AG04449 (cell line): ENCODE data around the gene FCHSD2.

ENCODE experiments used
- CTCF ChIA-PET: fragments of 350-600 bp; formaldehyde crosslinking; extraction: SDS; loops from one replicate; lab custom pipeline; 2021; ENCODE audit warnings: antibody characterized with exemption; lab: Yijun Ruan, JAX
- POLR2A ChIA-PET: fragments of 400-600, 350-600 bp; formaldehyde crosslinking; extraction: SDS; loops from one replicate; lab custom pipeline; 2020; ENCODE audit warnings: antibody characterized with exemption, inconsistent platforms; lab: Yijun Ruan, JAX
- DNase-seq: peaks from one replicate; pipeline ENCODE4 v3.0.0-alpha.2; 2010; ENCODE audit warnings: low read depth, low spot score
- H3K4me3 ChIP-seq: 2 replicates; pipeline ENCODE4 v1.5.1; 2011; ENCODE audit warnings: low read depth, mild to moderate bottlenecking, control low read depth, low read length
- TF ChIP-seq, protein P1 (sequence below): IDR thresholded peaks from one replicate; pipeline ENCODE4 v1.5.1; 2011; ENCODE audit warnings: mild to moderate bottlenecking, moderate library complexity, low read length, control low read depth, inconsistent platforms; ENCODE audit not compliant: insufficient read depth; ENCODE audit errors: missing control alignments

Gene FCHSD2

DNA sequence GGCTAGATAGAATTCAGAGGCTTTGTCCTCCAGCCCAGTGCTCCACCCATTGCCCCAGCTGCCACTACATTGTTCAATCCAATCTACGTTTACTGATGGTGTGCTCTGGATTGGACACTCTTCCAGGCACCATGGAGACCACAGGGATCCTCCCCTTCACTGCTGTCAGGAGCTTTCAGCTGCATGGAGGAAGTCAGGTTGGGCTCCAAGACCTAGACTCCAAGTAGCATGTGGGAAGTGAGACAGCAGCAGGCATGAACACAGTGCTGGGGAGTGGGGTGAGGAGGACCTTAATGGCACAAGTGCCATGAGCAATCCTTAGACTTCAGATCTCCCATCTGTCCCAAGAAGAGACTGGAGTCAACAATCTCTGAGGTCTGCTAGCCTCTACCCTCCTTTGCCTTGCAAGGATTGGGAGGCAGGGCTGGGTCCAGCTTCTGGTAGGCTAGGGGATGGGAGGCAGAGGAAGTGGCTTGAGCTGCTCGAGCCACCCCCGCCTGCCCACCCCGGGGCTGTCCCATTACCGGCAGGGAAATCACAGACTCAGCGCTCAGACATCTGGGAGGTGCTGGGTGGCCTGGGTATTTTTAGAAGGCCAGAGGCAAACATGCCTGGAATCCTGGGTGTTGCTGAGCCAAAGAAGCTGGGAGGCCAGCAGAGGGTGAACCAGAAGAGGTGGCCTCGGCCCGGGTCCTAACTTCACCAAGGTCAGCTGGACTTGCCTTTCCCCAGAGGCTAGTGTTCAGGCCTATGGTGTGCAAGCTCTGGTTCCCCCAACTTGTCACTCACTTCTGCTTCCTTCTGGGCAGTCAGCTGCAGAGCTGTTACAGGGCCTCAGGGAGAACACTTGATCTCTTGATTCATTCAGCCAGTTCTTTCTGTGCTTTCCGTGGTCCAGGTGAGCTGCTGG is 15.2 kb upstream of the FCHSD2 start:
- TF ChIP-seq, protein P1, sequence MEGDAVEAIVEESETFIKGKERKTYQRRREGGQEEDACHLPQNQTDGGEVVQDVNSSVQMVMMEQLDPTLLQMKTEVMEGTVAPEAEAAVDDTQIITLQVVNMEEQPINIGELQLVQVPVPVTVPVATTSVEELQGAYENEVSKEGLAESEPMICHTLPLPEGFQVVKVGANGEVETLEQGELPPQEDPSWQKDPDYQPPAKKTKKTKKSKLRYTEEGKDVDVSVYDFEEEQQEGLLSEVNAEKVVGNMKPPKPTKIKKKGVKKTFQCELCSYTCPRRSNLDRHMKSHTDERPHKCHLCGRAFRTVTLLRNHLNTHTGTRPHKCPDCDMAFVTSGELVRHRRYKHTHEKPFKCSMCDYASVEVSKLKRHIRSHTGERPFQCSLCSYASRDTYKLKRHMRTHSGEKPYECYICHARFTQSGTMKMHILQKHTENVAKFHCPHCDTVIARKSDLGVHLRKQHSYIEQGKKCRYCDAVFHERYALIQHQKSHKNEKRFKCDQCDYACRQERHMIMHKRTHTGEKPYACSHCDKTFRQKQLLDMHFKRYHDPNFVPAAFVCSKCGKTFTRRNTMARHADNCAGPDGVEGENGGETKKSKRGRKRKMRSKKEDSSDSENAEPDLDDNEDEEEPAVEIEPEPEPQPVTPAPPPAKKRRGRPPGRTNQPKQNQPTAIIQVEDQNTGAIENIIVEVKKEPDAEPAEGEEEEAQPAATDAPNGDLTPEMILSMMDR, result no peak
- DNase-seq, result peak; percentile 65
- H3K4me3 ChIP-seq, result peak overlapping the region; percentile 12; the same call in 1 of the 2 replicates
- ChIA-PET CTCF (interaction anchor here (0.9 to 10.8 kb wide), 14 partner anchors 9 to 432 kb away, joined by 3 to 95 read pairs (median 4); partner anchors contain the start of gene FCHSD2), POLR2A (interaction anchor here (0.7 to 3.8 kb wide), 11 partner anchors 11 to 344 kb away, joined by 3 to 31 read pairs (median 3); partner anchors contain the start of gene FCHSD2)

DNA sequence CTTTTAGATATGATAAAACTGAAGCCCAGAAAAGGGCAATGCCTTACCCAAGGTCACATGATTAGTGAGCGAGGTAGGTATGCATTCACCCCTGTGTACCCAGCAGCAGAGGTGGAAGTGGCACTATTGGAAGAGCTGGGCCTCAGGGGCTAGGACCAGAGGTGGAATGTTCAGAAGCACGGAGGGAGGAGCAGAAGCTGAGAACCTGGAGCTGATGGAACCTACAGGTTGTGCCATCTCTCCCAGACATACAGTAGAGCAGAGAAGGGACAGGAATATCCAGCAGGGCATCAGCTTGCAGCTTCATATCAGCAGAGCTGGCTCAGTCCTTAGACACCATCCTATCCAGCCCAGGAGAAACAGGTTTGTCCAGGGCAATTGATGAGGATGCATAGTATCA is 14.6 kb upstream of the FCHSD2 start:
- CTCF ChIA-PET, result interaction anchor here (1.2 to 10.8 kb wide), 10 partner anchors 8 to 431 kb away, joined by 3 to 95 read pairs (median 4); partner anchors contain the start of genes FCHSD2 and STARD10
- DNase-seq, result no peak
- no peak overlapping the region for H3K4me3 ChIP-seq
- POLR2A ChIA-PET, result interaction anchor here (0.9 to 3.8 kb wide), 5 partner anchors 11 to 344 kb away, joined by 3 to 31 read pairs (median 4); partner anchors contain the start of gene FCHSD2
- TF ChIP-seq, protein P1, result no peak

DNA sequence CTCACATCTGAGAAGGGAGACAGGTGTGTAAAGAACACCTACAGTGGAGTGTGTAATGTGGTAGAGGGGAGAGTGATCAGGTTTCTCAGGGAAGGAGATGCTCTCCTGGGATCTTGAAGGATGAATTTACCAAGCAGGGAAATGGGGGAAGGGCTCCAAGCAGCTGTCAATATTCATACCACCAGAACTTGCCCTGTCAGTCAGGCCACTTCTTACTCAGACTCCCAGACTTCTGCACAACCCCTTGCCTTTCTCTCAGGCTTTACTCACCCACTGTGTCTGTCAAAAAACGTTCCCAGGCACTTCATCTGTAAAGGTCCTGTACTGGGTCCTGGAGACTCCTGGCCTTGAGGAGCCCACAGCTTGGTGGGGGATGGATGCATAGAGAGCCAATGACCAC is 14.0 kb upstream of the FCHSD2 start:
- DNase-seq, result no peak
- POLR2A ChIA-PET, result no interaction called here
- CTCF ChIA-PET, result interaction anchor here (1.2 to 10.8 kb wide), 9 partner anchors 7 to 431 kb away, joined by 3 to 95 read pairs (median 4); partner anchors contain the start of genes FCHSD2 and STARD10
- no peak overlapping the region for H3K4me3 ChIP-seq
- TF ChIP-seq, protein P1, result no peak

DNA sequence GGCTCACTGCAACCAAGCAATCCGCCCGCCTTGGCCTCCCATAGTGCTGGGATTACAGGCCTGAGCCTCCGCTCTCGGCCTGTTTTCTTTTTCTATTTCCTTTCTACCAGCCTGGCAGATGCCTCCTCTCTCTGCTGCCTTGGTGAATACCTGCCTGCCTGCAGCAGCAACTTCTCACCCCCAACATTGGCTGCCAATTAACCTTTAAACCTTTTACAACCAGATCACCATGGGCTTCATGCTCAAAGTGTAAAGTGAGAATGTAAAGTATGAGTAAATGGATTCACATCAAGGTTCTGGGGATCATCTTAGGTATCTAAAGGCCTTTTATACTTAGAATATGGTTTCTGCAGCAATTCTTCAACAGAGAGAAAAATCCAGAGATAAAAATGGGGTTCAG is 13.0 kb upstream of the FCHSD2 start:
- TF ChIP-seq, protein P1, result no peak
- CTCF ChIA-PET, result interaction anchor here (1.2 to 10.8 kb wide), 2 partner anchors 22 to 87 kb away, joined by 3 to 95 read pairs; no protein-coding TSS in a partner anchor
- no peak overlapping the region for H3K4me3 ChIP-seq
- POLR2A ChIA-PET, result no interaction called here
- DNase-seq, result no peak

DNA sequence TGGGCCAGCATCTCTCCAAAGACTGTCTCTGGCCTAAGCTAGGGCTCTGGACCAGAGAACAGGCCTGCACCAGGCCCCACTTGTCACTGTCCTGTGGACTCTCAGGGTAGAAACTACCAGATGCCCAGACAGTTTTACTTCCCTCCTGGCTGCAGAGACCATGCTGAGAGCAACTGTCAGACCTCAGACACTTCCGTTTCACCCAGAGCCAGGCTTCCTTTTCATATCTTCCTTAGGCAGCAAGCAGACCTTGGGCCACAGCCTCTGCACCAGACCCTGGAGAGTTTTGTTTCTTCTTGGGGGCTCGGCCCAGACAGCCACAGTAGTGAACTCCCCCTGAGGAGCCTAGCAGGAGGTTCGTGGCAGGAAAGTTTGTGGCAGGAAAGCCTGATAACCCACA is 12.1 kb upstream of the FCHSD2 start:
- TF ChIP-seq, protein P1, result no peak
- ChIA-PET CTCF (no interaction called here), POLR2A (interaction anchor here (0.6 kb wide), 1 partner anchor 530 kb away, joined by 3 read pairs; no protein-coding TSS in a partner anchor)
- H3K4me3 ChIP-seq, result no peak overlapping the region
- no peak for DNase-seq
